ENCODE measurements around the gene NPAS3.

DNA sequence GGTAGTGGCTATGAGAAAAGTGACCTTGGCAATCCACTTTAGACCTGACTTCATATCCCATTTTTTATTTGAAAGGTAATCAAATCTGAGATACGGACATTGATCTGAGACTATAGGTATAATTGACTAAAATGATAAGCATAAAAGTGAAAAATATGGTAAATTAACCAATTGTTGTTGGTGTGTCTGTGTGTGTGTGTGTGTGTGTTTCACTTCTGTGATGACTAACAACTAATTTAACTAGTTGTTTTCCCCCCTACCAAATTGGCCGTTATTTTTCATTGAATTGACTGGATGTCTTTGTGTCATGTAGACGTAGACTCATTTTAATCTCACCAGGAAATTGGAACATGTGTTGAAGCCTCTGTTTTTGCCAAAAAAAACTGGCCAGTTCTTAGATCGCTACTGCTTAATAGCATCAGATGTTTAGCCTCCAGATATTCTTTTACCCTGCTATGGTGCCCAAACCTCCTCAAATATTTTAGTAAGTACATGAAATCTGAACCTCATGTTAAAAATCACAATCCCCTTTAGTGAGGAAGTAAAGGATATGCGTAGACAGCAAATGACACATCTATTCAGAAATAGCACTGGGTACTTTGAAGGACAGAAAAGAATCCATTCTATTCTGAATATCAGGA lies 617.2 kb downstream of the NPAS3 start:
- TF ChIP-seq CTCF (conservative IDR thresholded peaks at IDR 0.05; ENCODE audit: low read depth, low read length) = no peak
- TF ChIP-seq EZH2 (IDR thresholded peaks at IDR 0.05; ENCODE audit: borderline replicate concordance, low read depth, low read length, poor library complexity, severe bottlenecking) = no peak
